IMR-90 (cell line): ENCODE measurements around the gene PCDHGC5. TPM values are rescaled to one million over a fixed set of nuclear protein-coding genes. Genes with fewer than 3 reads are reported as not detected.
A peak's percentile ranks its signal among the peaks of the same experiment; 100 is the strongest.

Source experiments
- ATAC-seq: fragments of 200-7000 bp; cut with Tn5 transposase; 2 replicates; pipeline ENCODE4 v1.9.1; 2020; ENCODE audit warnings: low read depth, mild to moderate bottlenecking, moderate library complexity
- BruUV-seq: library from RNA; stranded (reverse); fragments of 400-500 nt; replicated peaks from 2 replicates; lab custom pipeline; 2021; lab: Mats Ljungman, UMichigan
- CTCF ChIA-PET: fragments of 300-600 bp; formaldehyde crosslinking; extraction: SDS; loops from one replicate; lab custom pipeline; 2021; ENCODE audit warnings: antibody characterized with exemption; lab: Yijun Ruan, JAX
- POLR2A ChIA-PET: fragments of 300-600 bp; sonication (Branson Sonifier 250); formaldehyde crosslinking; loops from one replicate; lab custom pipeline; 2022; ENCODE audit warnings: antibody characterized with exemption; ENCODE audit not compliant: unreplicated experiment; lab: Charles Lee
- DNase-seq: peaks from one replicate; pipeline ENCODE4 v3.0.0; 2013
- H2AFZ ChIP-seq: replicated peaks from 2 replicates; pipeline ENCODE3; 2013; ENCODE audit warnings: low read length, mild to moderate bottlenecking; ENCODE audit not compliant: poor library complexity
- H2AK5ac ChIP-seq: 2 replicates; pipeline ENCODE4 v1.6.1; 2013; ENCODE audit warnings: low read depth, low read length, inconsistent platforms
- H2AK9ac ChIP-seq: replicated peaks from 2 replicates; pipeline ENCODE3; 2013; ENCODE audit warnings: mild to moderate bottlenecking, low read depth, low read length, moderate library complexity; ENCODE audit not compliant: poor library complexity
- H2BK120ac ChIP-seq: 2 replicates; pipeline ENCODE4 v1.6.1; 2013; ENCODE audit warnings: low read depth, low read length, inconsistent platforms
- H2BK15ac ChIP-seq: 3 replicates; pipeline ENCODE4 v1.6.1; 2013; ENCODE audit warnings: low read depth, low read length, inconsistent platforms
- H2BK20ac ChIP-seq: 2 replicates; pipeline ENCODE4 v1.6.1; 2013; ENCODE audit warnings: low read depth, mild to moderate bottlenecking, inconsistent platforms, low read length, moderate library complexity
- H2BK5ac ChIP-seq: 2 replicates; pipeline ENCODE4 v1.6.1; 2013; ENCODE audit warnings: mild to moderate bottlenecking, low read depth, low read length, inconsistent platforms; ENCODE audit not compliant: poor library complexity, severe bottlenecking
- H3K14ac ChIP-seq: replicated peaks from 2 replicates; pipeline ENCODE4 v1.6.1; 2013; ENCODE audit warnings: low read depth, low read length, inconsistent platforms
- H3K18ac ChIP-seq: 2 replicates; pipeline ENCODE4 v1.6.1; 2013; ENCODE audit warnings: low read depth, low read length, control low read depth
- H3K23ac ChIP-seq: 2 replicates; pipeline ENCODE4 v1.6.1; 2013; ENCODE audit warnings: low read depth, low read length, inconsistent platforms
- H3K27ac ChIP-seq: 2 replicates; pipeline ENCODE4 v1.5.1; 2013; ENCODE audit warnings: mild to moderate bottlenecking, control low read depth, low read length; ENCODE audit not compliant: insufficient read depth
- H3K27me3 ChIP-seq: 2 replicates; pipeline ENCODE4 v1.6.1; 2013; ENCODE audit warnings: low read length; ENCODE audit not compliant: control insufficient read depth, insufficient read depth
- H3K36me3 ChIP-seq: 2 replicates; pipeline ENCODE4 v1.6.1; 2013; ENCODE audit warnings: low read length, mixed read lengths; ENCODE audit not compliant: control insufficient read depth, insufficient read depth
- H3K4ac ChIP-seq: 2 replicates; pipeline ENCODE4 v1.6.1; 2013; ENCODE audit warnings: low read depth, low read length, inconsistent platforms
- H3K4me1 ChIP-seq: 2 replicates; pipeline ENCODE4 v1.6.1; 2013; ENCODE audit warnings: low read length, mixed read lengths; ENCODE audit not compliant: control insufficient read depth, insufficient read depth
- H3K4me2 ChIP-seq: 2 replicates; pipeline ENCODE4 v1.6.1; 2013; ENCODE audit warnings: low read depth, mild to moderate bottlenecking, control low read depth, low read length, moderate library complexity
- H3K4me3 ChIP-seq: 2 replicates; pipeline ENCODE4 v1.5.1; 2013; ENCODE audit warnings: low read depth, mild to moderate bottlenecking, control low read depth, low read length, moderate library complexity; ENCODE audit not compliant: insufficient read depth
- H3K56ac ChIP-seq: 2 replicates; pipeline ENCODE4 v1.6.1; 2013; ENCODE audit warnings: low read length, inconsistent platforms; ENCODE audit not compliant: insufficient read depth; ENCODE audit errors: extremely low read depth
- H3K79me1 ChIP-seq, 2 experiments: 2 replicates each; pipeline ENCODE4 v1.6.1; 2013; ENCODE audit warnings: low read length in 2 of 2, inconsistent platforms in 1 of 2, low read depth in 1 of 2
- H3K9ac ChIP-seq: 2 replicates; pipeline ENCODE4 v1.6.1; 2013; ENCODE audit warnings: low read depth, low read length, control low read depth
- H3K9me1 ChIP-seq: 2 replicates; pipeline ENCODE4 v1.6.1; 2013; ENCODE audit warnings: low read length, inconsistent platforms; ENCODE audit not compliant: insufficient read depth
- H3K9me3 ChIP-seq: 2 replicates; pipeline ENCODE4 v1.6.1; 2013; ENCODE audit warnings: low read length; ENCODE audit not compliant: control insufficient read depth, insufficient read depth
- H4K20me1 ChIP-seq: 2 replicates; pipeline ENCODE4 v1.6.1; 2013; ENCODE audit warnings: low read length, inconsistent platforms; ENCODE audit not compliant: insufficient read depth
- H4K5ac ChIP-seq: 2 replicates; pipeline ENCODE4 v1.6.1; 2013; ENCODE audit warnings: mild to moderate bottlenecking, low read depth, low read length, control low read depth
- H4K8ac ChIP-seq, 2 experiments: 2 replicates each; pipeline ENCODE4 v1.6.1; 2013; ENCODE audit warnings: low read depth in 2 of 2, low read length in 2 of 2, control low read depth in 1 of 2, inconsistent platforms in 1 of 2
- H4K91ac ChIP-seq: 2 replicates; pipeline ENCODE4 v1.6.1; 2013; ENCODE audit warnings: low read depth, low read length, inconsistent platforms; ENCODE audit not compliant: insufficient read depth
- BHLHE40 ChIP-seq: fragments of 150-350 bp; IDR thresholded peaks from 2 replicates; pipeline ENCODE4 v1.6.1; 2016; ENCODE audit warnings: mild to moderate bottlenecking, low read depth, low read length
- CEBPB ChIP-seq: IDR thresholded peaks from 2 replicates; pipeline ENCODE4 v1.6.1; 2012; ENCODE audit warnings: low read depth, low read length, improper control_type of control experiment
- SMC3 ChIP-seq: fragments of 150-350 bp; IDR thresholded peaks from 2 replicates; pipeline ENCODE4 v1.6.1; 2016; ENCODE audit warnings: low read depth, mild to moderate bottlenecking, antibody characterized with exemption, low read length, moderate library complexity
- WGBS, 2 experiments: methylation state at CpG; one replicate each; pipeline versions ENCODE4 v1.1.5 to v1.1.7; 2013; ENCODE audit warnings: missing lambda C conversion rate in 2 of 2; ENCODE audit not compliant: insufficient read length in 1 of 2; ENCODE audit errors: extremely low coverage in 2 of 2; 5-methylcytosine and 5-hydroxymethylcytosine counted together
- dilution Hi-C: fragments of 300-500 bp; cut with HindIII; formaldehyde crosslinking; loops from one replicate; pipeline ENCODE4 v1.14.3; 2018; ENCODE audit warnings: low sequenced_read_pairs; ENCODE audit not compliant: unreplicated experiment
- in situ Hi-C: fragments of 300-500 bp; cut with MboI; formaldehyde crosslinking; loops from 3 replicates; pipeline ENCODE4 v1.14.3; 2019; ENCODE audit warnings: low sequenced_read_pairs, inconsistent platforms, mixed read lengths
- intact Hi-C: fragments of 100-400 bp; cut with micrococcal nuclease; formaldehyde crosslinking; loops from 2 replicates; pipeline ENCODE4 v1.10.0; 2022
- polyA plus RNA-seq, 3 experiments: library from polyadenylated mRNA; depleted of rRNA; stranded (reverse); fragments of >200 nt; gene quantifications; 2 replicates each; pipeline ENCODE4 v1.2.3, GENCODE V29; 2012; ENCODE audit warnings: low replicate concordance in 1 of 3
- total RNA-seq: library from RNA; depleted of rRNA; stranded (reverse); fragments of >200 nt; gene quantifications from 2 replicates; pipeline ENCODE4 v1.2.3, GENCODE V29; 2012

Gene PCDHGC5
- total and polyA plus RNA-seq, 2 of the 4 experiments (the other 2 are of a cell fraction) = 2.9 to 3.8 TPM

- Histone ChIP-seq H3K79me1 (peaks cover under 1 to 6% of the 10 kb centered on the region in 2 experiments; a peak in 2 of 4 replicates), H4K8ac (no peak overlapping the region), H3K4me2 (no peak overlapping the region), H4K20me1 (no peaks in the 10 kb centered on the region), H4K91ac (no peak overlapping the region), H3K27ac (no peak overlapping the region), H3K56ac (no peak overlapping the region), H3K14ac (no peak overlapping the region), H3K4me1 (no peaks in the 10 kb centered on the region), H2BK120ac (no peak overlapping the region), H3K9me3 (no peaks in the 10 kb centered on the region), H2BK20ac (no peak overlapping the region), H3K18ac (no peak overlapping the region), H2AFZ (no peak overlapping the region), H3K23ac (no peak overlapping the region), H3K27me3 (no peaks in the 10 kb centered on the region), H3K36me3 (no peaks in the 10 kb centered on the region), H4K5ac (no peak overlapping the region), H2BK5ac (no peak overlapping the region), H2BK15ac (no peak overlapping the region), H3K9me1 (no peaks in the 10 kb centered on the region), H3K4me3 (no peak overlapping the region), H2AK5ac (no peak overlapping the region), H2AK9ac (no peak overlapping the region), H3K4ac (no peak overlapping the region), H3K9ac (no peak overlapping the region)
- TF ChIP-seq CEBPB (no peak), SMC3 (no peak), BHLHE40 (no peak)
- dilution Hi-C loops = no loop called here
- ATAC-seq (no peak), DNase-seq (peak; percentile 41)
- ChIA-PET CTCF (interaction anchor here (0.6 to 1.1 kb wide), 3 partner anchors 58 to 127 kb away, joined by 3 to 6 read pairs (median 5); no protein-coding TSS in a partner anchor), POLR2A (no interaction called here)
- 100% methylated on average over 1 of the region's 3 CpGs; no CpG with 5 or more reads in 1 of the 2 experiments for WGBS, 2 experiments
- in situ Hi-C loops = no loop called here
- no TSS peak for BruUV-seq
- intact Hi-C loops = no loop called here
Measured at GRCh38 chr5:141465351-141465750, 23.5 kb upstream of the PCDHGC5 start.
